Measurements from ENCODE around the gene PHACTR1.
A peak's percentile ranks its signal among the peaks of the same experiment; 100 is the strongest.

Gene PHACTR1

GRCh38 chr6:12957321-12958051 is 240.9 kb downstream of the PHACTR1 start:
- DNase-seq = peak; percentile 69

- DNase-seq = no peak
These were observed 241.6 kb downstream of the PHACTR1 start for GRCh38 chr6:12958052-12958706.

GRCh38 chr6:12961761-12962160 is 245.2 kb downstream of the PHACTR1 start:
- DNase-seq = no peak

GRCh38 chr6:12962529-12962928 is 246.0 kb downstream of the PHACTR1 start:
- no peak for DNase-seq

GRCh38 chr6:12962987-12963386 is 246.4 kb downstream of the PHACTR1 start:
- DNase-seq = peak; percentile 43

GRCh38 chr6:12963567-12963966 is 247.0 kb downstream of the PHACTR1 start:
- DNase-seq = no peak

- DNase-seq = no peak
These were observed 251.1 kb downstream of the PHACTR1 start for GRCh38 chr6:12967686-12968085.

GRCh38 chr6:12968290-12968689 is 251.7 kb downstream of the PHACTR1 start:
- no peak for DNase-seq

GRCh38 chr6:12968839-12969558 is 252.4 kb downstream of the PHACTR1 start:
- DNase-seq = no peak

GRCh38 chr6:12969966-12970365 is 253.4 kb downstream of the PHACTR1 start:
- DNase-seq = no peak

GRCh38 chr6:12973386-12973785 is 256.8 kb downstream of the PHACTR1 start:
- no peak for DNase-seq

- DNase-seq = no peak
These were observed 258.0 kb downstream of the PHACTR1 start for GRCh38 chr6:12974551-12974950.

GRCh38 chr6:12976366-12976765 is 259.8 kb downstream of the PHACTR1 start:
- no peak for DNase-seq

GRCh38 chr6:12977206-12977605 is 260.6 kb downstream of the PHACTR1 start:
- no peak for DNase-seq

GRCh38 chr6:12977806-12978205 is 261.2 kb downstream of the PHACTR1 start:
- no peak for DNase-seq

- no peak for DNase-seq
These were observed 264.2 kb downstream of the PHACTR1 start for GRCh38 chr6:12980741-12981140.

GRCh38 chr6:12984776-12985175 is 268.2 kb downstream of the PHACTR1 start:
- DNase-seq = no peak

- DNase-seq = no peak
These were observed 271.2 kb downstream of the PHACTR1 start for GRCh38 chr6:12987783-12988182.

GRCh38 chr6:12990162-12990561 is 273.6 kb downstream of the PHACTR1 start:
- DNase-seq = no peak

- no peak for DNase-seq
These were observed 274.9 kb downstream of the PHACTR1 start for GRCh38 chr6:12991435-12991834.

GRCh38 chr6:12992770-12993169 is 276.2 kb downstream of the PHACTR1 start:
- no peak for DNase-seq

GRCh38 chr6:12993283-12993898 is 276.8 kb downstream of the PHACTR1 start:
- no peak for DNase-seq

- DNase-seq = no peak
These were observed 278.9 kb downstream of the PHACTR1 start for GRCh38 chr6:12995419-12995818.

- DNase-seq = no peak
These were observed 284.0 kb downstream of the PHACTR1 start for GRCh38 chr6:13000537-13000936.
